HG02840 (cell line): ENCODE results near the gene ZNF585A.
"Not testable (repeated sequence)": the region's sequence is repeated elsewhere in the genome, so short reads cannot be mapped to it uniquely, and the experiment has no call there.

Experiments used
- ATAC-seq: cut with Tn5 transposase; IDR thresholded peaks from one replicate; pipeline ENCODE4 v1.9.1; 2021; ENCODE audit warnings: mild to moderate bottlenecking, moderate library complexity, moderate number of reproducible peaks; ENCODE audit not compliant: unreplicated experiment, low FRiP score

The ZNF585A gene

GRCh38 chr19:37172368-37173366 lies at the start of gene ZNF585A:
Gene ZNF585A, minus strand, starts transcription at chr19:37172695. Its CDS starts 2,785 bp downstream, at chr19:37169910.
- ATAC-seq = peak; percentile 97

DNA sequence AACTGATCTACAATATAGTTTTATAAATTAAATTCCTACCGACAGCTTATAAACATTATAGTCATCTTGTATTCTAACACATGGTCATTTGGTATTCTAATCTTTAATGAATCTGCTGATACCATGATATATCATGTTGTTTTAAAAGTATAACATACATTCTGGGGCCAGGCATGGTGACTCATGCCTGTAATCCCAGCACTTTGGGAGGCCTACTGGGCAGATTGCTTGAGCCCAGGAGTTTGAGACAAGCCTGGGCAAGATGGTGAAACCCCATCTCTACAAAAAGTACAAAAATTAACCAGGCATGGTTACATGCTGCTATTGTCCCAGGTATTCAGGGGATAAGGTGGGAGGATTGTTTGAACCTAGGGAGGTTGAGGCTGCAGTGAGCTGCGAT lies 48.6 kb upstream of the ZNF585A start:
- ATAC-seq = no peak

DNA sequence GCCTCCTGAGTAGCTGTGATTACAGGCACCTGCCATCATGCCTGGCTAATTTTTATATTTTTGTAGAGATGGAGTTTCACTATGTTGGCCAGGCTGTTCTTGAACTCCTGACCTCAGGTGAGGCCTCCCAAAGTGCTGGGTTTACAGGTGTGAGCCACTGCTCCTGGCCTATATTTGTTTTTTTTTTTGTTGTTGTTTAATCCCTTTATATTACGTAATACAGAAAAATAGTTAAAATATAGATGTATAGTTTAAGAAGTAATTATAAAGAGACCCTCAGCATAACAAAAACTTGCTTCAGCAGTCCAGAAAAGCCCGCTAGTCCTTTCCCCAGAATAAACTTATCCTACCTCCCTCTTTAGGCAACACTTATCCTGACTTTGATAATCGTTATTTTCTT lies 47.9 kb upstream of the ZNF585A start:
- ATAC-seq = no peak

GRCh38 chr19:37218592-37218935 lies 46.1 kb upstream of the ZNF585A start:
- ATAC-seq = no peak

- peak; percentile 93 for ATAC-seq
Observed at GRCh38 chr19:37217775-37218591, 45.5 kb upstream of the ZNF585A start, which contains the start of gene ZNF383. Gene ZNF383, plus strand, starts transcription at chr19:37218214. Its CDS starts 12,240 bp downstream, at chr19:37230454.

DNA sequence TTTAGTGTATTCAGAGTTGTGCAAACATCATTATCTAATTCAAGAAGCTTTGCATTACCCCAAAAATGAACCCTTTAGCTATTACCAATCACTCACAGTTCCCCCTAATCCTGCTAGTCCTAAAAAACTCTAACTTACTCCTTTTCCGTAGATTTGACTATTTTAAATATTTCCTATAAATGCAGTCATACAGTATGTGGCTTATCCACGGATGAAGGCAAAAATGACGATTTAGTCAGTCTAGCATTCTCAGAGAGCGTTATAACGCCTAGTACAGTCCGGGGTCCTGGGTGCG lies 44.9 kb upstream of the ZNF585A start:
- no peak for ATAC-seq

DNA sequence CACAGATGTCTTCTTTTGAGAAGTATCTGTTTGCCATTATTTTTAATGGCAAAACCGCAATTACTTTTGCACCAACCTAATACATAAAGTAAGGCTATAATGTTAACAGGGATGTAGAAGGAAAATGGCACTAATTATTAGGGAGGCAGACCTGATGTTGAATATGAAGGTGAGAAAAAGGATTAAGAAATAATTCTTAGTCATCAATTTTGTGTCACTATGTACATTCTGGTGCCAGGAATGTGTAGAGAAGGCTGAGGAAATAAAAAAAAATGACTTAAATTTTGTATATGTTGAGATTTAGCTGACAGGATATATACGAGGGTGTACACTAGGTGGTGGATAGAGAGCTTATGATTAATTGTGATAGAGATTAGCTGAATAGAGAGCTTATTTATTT lies 25.3 kb upstream of the ZNF585A start:
- ATAC-seq = no peak

GRCh38 chr19:37197115-37197514 lies 24.6 kb upstream of the ZNF585A start:
- not testable (repeated sequence) for ATAC-seq

DNA sequence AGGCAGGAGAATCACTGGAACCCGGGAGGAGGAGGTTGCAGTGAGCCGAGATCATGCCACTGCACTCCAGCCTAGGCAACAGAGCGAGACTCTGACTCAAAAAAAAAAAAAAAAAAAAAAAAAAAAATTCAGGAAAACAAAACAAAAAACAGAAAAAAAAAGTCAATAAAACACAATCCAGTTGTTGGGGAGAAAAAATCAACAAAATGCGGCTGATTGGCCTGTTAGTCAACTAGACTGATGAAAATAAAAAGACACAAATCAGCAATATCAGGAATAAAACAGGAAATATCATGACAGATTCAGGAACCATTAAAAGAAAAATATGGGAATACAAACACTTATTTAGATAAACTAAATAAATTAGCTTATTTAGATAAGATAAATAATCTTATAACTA lies 22.8 kb upstream of the ZNF585A start:
- ATAC-seq = not testable (repeated sequence)

DNA sequence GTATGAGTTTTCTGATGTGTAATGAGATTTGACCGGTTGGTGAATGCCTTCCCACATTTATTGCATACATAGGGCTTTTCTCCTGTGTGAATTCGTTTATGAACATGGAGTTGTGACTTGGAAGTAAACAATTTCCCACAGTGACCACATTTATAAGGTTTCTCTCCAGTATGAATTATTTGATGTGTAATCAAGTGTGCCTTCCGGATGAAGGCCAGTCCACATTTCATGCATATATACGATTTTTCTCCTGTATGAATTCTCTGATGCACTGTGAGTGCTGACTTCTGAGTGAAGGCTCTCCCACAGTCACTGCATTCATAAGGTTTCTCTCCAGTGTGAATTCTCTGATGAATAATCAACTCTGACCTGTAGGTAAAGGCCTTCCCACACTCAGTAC lies 13.6 kb upstream of the ZNF585A start:
- ATAC-seq = not testable (repeated sequence)

DNA sequence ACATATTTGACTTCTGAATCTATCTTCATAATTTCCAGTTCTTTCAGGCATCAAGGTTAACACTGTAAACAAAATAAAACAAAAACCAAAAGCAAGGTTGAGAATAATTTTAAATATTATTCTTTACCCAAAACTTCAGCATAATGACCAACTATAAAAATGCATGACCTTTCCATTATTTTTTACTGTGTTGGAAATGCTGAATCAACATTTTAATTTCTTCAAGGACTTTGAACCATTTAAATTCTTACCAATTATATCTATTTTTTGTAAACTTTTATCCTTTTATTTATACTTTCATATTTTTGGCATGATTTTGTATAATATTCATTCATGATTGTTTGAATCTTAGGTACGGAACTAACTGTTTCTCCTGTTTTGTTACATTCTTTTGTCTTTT lies 6.9 kb downstream of the ZNF585A start:
- no peak for ATAC-seq

- ATAC-seq = no peak
Observed at GRCh38 chr19:37160153-37160552, 12.3 kb downstream of the ZNF585A start.

DNA sequence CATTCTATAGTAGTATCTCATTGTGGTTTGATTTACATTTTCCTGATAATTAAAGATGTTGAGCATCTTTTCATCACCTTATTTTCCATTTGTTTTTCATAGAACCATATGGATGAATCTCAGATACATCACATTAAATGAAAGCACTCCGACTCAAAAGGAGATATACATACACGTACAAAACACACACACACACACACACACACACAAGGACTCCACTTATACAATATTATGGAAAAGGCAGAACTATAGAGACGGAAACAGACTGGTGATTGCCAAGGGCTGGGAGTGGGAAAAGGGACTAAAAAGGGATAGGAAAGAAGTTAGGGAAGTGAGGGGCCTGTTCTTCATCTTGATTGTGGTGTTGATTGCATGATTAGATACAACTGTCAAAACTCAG lies 24.3 kb downstream of the ZNF585A start:
- ATAC-seq = no peak

- ATAC-seq = no peak
Observed at GRCh38 chr19:37136111-37136510, 36.4 kb downstream of the ZNF585A start.

- ATAC-seq = no peak
Observed at GRCh38 chr19:37128821-37129177, 43.7 kb downstream of the ZNF585A start.

- no peak for ATAC-seq
Observed at GRCh38 chr19:37127999-37128820, 44.3 kb downstream of the ZNF585A start.

GRCh38 chr19:37122093-37122492 lies 50.4 kb downstream of the ZNF585A start:
- not testable (repeated sequence) for ATAC-seq

DNA sequence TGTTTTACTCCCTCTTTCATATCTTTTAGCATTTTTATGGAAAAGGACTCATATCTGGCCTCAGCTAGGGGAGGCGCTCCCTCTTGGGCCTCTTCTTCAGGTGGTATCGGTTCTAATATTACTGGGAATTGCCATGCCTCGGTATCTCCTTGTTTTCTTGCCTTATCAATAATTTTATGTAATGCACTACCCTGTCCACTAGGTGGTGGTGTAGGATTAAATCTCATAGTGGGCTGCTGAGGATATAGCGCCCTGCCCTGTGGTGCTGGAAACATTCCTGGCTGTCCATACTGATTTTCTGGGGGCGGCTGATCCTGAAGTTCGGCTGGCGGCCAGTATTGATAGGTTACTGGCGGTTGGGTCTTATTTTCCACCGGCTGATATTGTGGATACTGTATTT lies 58.5 kb downstream of the ZNF585A start:
- ATAC-seq = no peak

- ATAC-seq = not testable (repeated sequence)
Observed at GRCh38 chr19:37111753-37112152, 60.7 kb downstream of the ZNF585A start.

DNA sequence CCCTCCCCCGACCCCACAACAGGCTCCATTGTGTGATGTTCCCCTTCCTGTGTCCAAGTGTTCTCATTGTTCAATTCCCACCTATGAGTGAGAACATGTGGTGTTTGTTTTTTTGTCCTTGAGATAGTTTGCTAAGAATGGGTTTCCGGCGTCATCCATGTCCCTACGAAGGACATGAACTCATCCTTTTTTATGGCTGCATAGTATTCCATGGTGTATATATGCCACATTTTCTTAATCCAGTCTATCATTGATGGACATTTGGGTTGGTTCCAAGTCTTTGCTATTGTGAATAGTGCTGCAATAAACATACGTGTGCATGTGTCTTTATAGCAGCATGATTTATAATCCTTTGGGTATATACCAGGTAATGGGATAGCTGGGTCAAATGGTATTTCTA lies 68.4 kb downstream of the ZNF585A start:
- ATAC-seq = not testable (repeated sequence)

DNA sequence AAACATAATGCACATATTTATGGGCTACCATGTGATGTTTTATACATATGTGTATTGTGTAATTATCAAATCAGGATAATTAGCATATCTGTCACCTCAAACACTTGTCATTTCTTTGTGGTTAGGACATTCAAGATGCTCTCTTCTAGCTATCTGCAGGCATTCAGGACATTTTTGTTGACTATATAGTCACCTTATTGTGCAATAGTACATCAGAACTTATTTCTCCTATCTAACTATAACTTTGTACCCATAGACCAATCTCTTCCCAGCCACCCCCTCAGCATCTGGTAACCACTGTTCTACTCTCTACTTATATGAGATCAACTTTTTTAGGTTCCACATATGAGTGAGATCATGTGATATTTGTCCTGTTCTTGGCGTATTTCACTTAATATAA lies 73.9 kb downstream of the ZNF585A start:
- ATAC-seq = no peak
